Esophagus muscularis mucosa (tissue), 2 donors: ENCODE data around the gene RUVBL2.

ENCODE experiments used
- POLR2A ChIP-seq: fragments of 450-650 bp; IDR thresholded peaks from one replicate; pipeline ENCODE4 v1.6.1; 2017; ENCODE audit warnings: antibody characterized with exemption, moderate library complexity, mild to moderate bottlenecking, low read depth
- POLR2AphosphoS5 ChIP-seq, 2 donors: sonication (generic); formaldehyde crosslinking; IDR thresholded peaks; one replicate each; pipeline ENCODE4 v1.6.1; 2017; ENCODE audit warnings: antibody characterized with exemption in 2 of 2

GRCh38 chr19:48992581-48993174 is 1.0 kb upstream of the RUVBL2 start:
- no peak for TF ChIP-seq POLR2AphosphoS5 (IDR thresholded peaks at IDR 0.05)
- TF ChIP-seq POLR2A = no peak
